GM04503 (cell line): ENCODE measurements around the gene OR10J1.
A peak's percentile ranks its signal among the peaks of the same experiment; 100 is the strongest.
"Not testable (repeated sequence)": the region's sequence is repeated elsewhere in the genome, so short reads cannot be mapped to it uniquely, and the experiment has no call there.

ENCODE experiments used
- DNase-seq: peaks from one replicate; pipeline ENCODE4 v3.0.0-alpha.2; 2012; ENCODE audit warnings: low read depth

OR10J1 gene

GRCh38 chr1:159439422-159439821 lies at the start of gene OR10J1:
OR10J1 (plus strand) TSS chr1:159439722; CDS start chr1:159439792, 70 bp downstream.
- no peak for DNase-seq

- no peak for DNase-seq
Observed at GRCh38 chr1:159406821-159407220, 32.7 kb upstream of the OR10J1 start.

GRCh38 chr1:159408862-159409400 lies 30.6 kb upstream of the OR10J1 start:
- no peak for DNase-seq

GRCh38 chr1:159421821-159422220 lies 17.7 kb upstream of the OR10J1 start:
- DNase-seq, result no peak

GRCh38 chr1:159428536-159428935 lies 11.0 kb upstream of the OR10J1 start:
- DNase-seq, result no peak

GRCh38 chr1:159429074-159429861 lies 10.3 kb upstream of the OR10J1 start:
- DNase-seq, result peak; percentile 85

GRCh38 chr1:159430985-159431384 lies 8.5 kb upstream of the OR10J1 start:
- no peak for DNase-seq

GRCh38 chr1:159431904-159432303 lies 7.6 kb upstream of the OR10J1 start, which contains the start of gene OR10J4:
OR10J4 (plus strand) TSS chr1:159432204.
- DNase-seq, result no peak

GRCh38 chr1:159436469-159436868 lies 3.1 kb upstream of the OR10J1 start:
- DNase-seq, result no peak

GRCh38 chr1:159441360-159441759 lies 1.8 kb downstream of the OR10J1 start:
- no peak for DNase-seq

- DNase-seq, result no peak
Observed at GRCh38 chr1:159442428-159442827, 2.9 kb downstream of the OR10J1 start.

- no peak for DNase-seq
Observed at GRCh38 chr1:159443066-159443750, 3.7 kb downstream of the OR10J1 start.

GRCh38 chr1:159444511-159444910 lies 5.0 kb downstream of the OR10J1 start:
- DNase-seq, result no peak

GRCh38 chr1:159448181-159448580 lies 8.7 kb downstream of the OR10J1 start:
- no peak for DNase-seq

GRCh38 chr1:159449605-159450004 lies 10.1 kb downstream of the OR10J1 start:
- DNase-seq, result not testable (repeated sequence)

GRCh38 chr1:159459551-159459950 lies 20.0 kb downstream of the OR10J1 start:
- DNase-seq, result no peak

- no peak for DNase-seq
Observed at GRCh38 chr1:159465191-159465603, 25.7 kb downstream of the OR10J1 start.

- DNase-seq, result no peak
Observed at GRCh38 chr1:159468321-159468720, 28.8 kb downstream of the OR10J1 start.

GRCh38 chr1:159469921-159470533 lies 30.5 kb downstream of the OR10J1 start:
- DNase-seq, result no peak

- no peak for DNase-seq
Observed at GRCh38 chr1:159473335-159473734, 33.8 kb downstream of the OR10J1 start.

- no peak for DNase-seq
Observed at GRCh38 chr1:159474926-159475325, 35.4 kb downstream of the OR10J1 start.

GRCh38 chr1:159483501-159483900 lies 44.0 kb downstream of the OR10J1 start:
- DNase-seq, result no peak
